ENCODE measurements around the gene BAZ2B.
"Not testable (repeated sequence)": the region's sequence is repeated elsewhere in the genome, so short reads cannot be mapped to it uniquely, and the experiment has no call there.

BAZ2B gene, protein sequence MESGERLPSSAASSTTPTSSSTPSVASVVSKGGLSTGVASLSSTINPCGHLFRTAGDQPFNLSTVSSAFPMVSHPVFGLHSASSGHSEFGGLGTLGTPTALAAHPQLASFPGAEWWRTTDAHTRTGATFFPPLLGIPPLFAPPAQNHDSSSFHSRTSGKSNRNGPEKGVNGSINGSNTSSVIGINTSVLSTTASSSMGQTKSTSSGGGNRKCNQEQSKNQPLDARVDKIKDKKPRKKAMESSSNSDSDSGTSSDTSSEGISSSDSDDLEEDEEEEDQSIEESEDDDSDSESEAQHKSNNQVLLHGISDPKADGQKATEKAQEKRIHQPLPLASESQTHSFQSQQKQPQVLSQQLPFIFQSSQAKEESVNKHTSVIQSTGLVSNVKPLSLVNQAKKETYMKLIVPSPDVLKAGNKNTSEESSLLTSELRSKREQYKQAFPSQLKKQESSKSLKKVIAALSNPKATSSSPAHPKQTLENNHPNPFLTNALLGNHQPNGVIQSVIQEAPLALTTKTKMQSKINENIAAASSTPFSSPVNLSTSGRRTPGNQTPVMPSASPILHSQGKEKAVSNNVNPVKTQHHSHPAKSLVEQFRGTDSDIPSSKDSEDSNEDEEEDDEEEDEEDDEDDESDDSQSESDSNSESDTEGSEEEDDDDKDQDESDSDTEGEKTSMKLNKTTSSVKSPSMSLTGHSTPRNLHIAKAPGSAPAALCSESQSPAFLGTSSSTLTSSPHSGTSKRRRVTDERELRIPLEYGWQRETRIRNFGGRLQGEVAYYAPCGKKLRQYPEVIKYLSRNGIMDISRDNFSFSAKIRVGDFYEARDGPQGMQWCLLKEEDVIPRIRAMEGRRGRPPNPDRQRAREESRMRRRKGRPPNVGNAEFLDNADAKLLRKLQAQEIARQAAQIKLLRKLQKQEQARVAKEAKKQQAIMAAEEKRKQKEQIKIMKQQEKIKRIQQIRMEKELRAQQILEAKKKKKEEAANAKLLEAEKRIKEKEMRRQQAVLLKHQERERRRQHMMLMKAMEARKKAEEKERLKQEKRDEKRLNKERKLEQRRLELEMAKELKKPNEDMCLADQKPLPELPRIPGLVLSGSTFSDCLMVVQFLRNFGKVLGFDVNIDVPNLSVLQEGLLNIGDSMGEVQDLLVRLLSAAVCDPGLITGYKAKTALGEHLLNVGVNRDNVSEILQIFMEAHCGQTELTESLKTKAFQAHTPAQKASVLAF (N-terminal part only)

DNA sequence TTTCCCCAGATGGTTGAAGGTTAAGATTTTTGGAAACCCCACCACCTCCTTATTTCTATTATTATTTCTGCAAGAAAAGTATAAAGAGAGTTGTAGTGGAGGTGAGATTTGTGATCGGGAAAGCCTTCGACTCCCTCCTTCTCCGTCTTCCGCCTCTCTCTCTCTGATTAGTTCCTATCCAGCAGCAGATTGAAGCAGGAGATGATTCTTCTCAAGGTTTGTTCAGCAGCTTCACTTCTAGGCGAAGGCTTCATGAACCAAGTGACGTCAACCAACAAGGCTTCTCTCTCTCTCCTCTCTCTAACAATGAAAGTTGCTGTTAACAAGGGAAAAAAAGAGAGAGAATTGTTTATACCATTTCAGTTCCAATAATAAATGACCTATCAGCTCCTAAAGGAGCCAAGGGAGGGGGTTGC, at the start of gene BAZ2B:
BAZ2B (minus strand) TSS at position 263 of the 416 bp plus-strand sequence. CDS start 137,829 bp downstream, outside the sequence.
- DNase-seq: peak; percentile 67

DNA sequence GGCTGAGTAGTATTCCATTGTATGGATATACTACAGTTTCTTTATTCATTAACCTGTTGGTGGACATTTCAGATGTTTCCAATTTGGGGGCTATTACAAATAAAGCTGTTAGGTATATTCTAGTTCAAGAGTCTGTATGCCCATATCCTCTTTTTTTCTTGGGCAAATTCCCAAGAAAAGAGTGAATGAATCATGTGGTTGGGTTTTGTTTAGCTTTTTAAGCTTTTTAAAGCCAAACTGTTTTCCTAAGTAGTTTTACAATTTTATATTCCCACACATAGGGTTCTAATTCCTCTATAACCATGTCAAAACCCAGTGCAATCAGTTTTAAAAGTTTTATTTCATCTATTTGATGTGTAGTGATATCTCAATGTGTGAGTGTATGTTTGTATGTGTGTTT, 44.9 kb upstream of the BAZ2B start:
- no peak for DNase-seq

DNA sequence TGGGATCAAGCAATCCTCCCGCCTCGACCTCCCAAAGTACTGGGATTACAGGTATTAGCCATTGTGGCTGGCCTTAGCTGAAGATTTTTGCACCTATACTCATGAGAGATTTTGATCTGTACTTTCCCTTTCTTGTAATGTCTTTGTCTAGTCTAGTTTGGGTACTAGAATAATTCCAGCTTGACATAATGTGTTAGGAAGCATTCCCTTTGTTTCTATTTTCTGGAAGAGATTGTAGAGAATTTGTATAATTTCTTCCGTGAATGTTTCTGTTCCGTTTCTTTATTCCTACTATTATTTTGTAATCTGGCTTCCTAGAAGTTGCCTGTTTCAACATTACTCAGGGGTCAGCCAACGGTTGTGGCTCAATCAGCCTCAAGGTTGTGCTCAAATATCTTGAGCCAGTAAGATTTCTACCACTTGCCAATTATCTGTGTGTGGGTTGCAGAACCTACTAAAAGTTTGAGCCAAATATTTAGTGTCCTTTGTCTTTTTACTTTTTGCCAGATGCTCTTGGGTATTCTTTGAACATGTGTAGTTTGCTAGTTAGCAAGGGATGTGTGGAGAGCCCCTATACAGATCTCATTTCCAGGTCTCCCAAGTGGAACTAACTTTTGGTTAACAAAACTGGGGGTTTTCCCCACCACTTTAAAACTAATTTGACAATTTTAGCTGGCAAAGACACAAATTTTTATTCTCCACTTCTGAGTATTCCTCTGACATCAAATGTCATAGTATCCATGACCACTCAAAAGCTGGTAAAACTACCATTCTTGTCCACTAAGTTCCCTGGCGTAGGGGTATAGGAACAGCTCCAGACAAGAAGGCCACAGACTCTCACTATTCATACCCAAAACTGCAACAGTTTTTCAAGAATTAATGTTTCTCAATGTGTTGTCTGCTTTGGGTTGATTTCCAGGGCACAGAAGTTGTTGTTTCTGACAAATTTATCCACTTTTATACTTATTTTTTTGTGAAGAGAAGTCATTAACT, 42.8 kb upstream of the BAZ2B start:
- no peak for DNase-seq

DNA sequence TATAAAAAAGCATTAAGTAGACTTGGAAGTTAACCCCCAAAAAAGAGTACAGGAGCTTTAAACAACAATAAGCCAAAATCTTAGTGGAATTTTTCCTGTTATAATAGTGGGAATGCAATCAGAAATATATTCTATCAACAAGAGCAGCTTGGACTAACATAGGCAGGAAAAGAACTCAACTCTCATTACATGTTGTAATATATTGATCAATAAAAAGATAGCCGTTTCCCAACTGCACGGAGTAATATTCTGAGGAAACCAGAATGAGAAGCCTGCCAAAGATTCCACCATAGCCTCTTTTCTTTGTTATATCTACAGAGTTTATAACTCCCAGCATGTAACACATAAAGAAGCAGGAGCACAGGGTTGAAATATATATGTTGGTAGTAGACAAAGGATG, 37.6 kb upstream of the BAZ2B start:
- no peak for DNase-seq

DNA sequence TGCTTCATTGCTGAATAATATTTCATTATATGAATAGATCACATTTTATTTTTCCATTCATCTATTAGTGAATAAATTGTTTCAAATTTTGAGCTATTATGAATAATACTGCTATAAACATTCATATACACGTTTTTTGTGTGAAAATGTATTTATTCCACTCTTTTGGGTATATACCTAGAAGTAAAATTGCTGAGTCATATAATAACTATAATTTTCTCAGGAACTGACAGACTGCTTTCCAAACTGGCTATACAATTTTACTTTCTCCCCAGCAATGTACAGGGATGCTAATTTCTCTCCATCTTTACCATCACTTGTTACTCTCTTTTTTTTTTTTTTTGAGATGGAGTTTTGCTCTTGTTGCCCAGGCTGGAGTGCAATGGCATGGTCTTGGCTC, 35.5 kb upstream of the BAZ2B start:
- DNase-seq: no peak

DNA sequence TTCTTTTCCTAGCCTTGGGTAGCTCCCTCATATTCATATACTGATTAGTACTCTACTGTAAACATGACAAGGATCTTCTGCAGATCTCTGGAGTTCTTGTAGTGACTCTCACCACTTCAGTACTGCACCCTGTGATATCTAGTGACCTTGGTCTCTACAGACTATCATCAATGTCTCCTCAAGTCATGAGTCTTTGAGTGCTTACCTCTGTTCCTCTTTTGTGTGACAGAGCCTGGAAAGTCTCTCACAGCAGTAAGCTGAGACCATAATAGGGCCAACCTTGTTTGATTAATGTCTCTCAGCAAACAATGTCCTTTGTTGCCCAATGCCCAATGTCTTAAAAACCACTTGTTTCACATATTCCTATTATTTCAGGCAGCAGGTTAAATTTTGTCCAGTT, 34.2 kb upstream of the BAZ2B start:
- DNase-seq: no peak

DNA sequence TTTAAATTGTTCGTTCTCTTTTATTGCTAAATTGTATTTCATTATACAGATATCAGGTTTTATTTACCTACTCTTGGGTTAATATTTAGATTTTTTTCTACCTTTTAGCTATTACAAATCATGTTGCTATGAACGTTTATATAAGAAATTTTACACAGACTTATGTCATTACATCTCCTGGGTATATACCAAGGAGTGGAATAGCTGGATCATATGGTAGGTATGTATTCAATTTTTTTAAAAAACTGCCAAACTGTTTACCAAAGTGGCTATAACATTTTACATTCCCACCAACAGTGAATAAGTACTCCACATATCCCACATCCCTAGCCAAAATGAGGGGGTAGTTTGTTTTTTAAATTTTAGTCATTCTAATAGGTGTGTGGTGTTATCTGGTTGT, 32.3 kb upstream of the BAZ2B start:
- no peak for DNase-seq

DNA sequence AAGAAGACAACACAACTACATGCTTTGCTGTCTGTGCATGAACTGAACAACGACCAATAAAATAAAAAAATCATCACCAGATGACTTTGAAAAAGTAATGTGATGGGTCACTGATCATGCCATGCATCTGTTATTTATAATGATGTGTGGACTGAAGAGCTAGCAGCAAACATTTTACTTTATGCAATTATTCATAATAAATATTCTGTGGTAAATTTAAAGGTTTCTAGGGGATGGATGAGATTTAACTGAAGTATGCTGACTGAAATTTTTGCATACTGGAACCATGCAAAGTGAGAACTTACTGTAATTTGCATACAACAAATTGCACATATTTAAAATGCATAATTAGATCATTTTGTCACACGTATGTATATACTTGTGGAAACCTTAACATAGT, 31.3 kb upstream of the BAZ2B start:
- DNase-seq: no peak

DNA sequence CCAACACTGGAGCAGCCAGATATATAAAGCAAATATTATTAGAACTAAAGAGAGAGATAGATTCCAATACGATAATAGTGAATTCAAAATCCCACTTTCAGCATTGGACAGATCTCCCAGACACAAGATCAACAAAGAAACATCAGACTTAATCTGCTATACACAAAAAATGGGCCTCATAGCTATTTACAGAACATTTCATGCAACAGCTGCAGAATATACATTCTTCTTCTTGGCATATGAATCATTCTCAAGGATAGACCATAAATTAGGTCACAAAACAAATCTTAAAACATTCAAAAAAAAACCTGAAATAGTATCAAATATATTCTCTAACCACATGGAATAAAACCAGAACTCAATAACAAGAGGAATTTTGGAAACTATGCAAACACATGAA, 23.8 kb upstream of the BAZ2B start:
- DNase-seq: no peak

DNA sequence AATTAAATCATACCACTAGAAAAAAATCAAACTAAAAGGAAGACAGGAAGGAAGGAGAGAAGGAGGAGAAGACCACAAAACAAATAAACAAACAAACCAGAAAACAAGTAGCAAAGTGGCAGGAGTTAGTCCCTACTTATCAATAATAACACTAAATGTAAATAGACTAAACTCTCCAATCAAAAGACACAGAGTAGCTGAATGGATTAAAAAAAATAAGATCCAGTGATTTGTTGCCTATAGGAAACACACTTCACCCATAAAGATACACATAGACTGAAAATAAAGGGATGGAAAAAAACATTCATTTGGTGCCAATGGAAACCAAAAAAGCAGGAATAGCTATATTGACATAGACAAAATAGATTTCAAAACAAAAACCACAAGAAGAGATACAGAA, 23.4 kb upstream of the BAZ2B start:
- DNase-seq: no peak

DNA sequence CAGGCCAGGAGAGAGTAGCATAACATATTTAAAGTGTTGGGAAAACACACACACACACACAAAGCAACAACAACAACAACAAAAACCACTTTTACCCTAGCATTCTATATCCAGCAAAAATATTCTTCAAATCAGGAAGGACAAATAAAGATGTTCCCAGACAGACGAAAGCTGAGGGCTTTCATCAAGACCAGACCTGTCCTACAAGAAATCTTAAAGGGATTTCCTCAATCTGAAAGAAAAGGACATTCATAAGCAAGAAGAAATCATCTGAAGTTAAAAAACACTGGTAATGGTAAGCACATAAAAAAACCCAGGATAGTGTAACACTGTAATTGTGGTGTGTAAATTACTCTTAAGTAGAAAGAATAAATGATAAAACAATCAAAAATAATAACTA, 22.7 kb upstream of the BAZ2B start:
- DNase-seq: no peak

DNA sequence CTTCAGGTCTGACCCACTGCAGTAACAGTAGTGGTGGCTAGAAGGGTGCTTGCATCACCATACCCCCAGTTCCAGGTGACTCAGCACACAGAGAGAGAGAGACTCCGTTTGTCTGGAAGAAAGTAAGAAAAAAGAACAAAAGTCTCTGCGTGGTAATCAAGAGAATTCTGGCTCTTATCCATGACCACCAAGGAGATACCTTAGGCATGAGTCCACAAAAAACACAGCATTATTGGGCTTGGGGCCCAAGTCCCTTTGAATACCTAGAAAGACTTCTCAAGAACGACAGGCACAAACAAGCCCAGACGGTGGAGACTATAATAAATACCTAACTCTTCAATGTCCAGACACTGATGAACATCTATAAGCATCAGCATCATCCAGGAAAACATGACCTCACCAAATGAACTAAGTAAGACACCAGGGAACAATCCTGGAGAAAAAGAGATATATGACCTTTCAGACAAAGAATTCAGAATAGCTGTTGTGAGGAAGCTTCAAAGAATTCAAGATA, 21.7 kb upstream of the BAZ2B start:
- no peak for DNase-seq

DNA sequence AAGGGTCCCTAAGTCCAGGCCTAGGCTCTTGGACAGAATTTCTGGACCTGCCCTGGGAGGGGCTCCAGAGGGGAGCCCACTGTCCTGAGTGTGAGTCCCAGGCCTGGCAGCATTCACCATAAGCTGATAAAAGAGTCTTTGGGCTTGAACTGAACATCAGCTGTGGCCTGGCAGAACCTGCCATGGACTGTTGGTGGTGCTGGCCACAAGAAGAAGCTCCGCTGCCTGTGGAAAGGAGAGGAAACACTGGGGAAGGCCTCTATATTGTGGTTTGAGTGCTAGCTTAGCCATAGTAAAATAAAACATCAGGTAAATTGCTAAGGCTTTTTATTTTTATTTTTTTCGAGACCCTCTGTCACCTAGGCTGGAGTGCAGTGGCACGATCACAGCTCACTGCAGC, 20.9 kb upstream of the BAZ2B start:
- no peak for DNase-seq

DNA sequence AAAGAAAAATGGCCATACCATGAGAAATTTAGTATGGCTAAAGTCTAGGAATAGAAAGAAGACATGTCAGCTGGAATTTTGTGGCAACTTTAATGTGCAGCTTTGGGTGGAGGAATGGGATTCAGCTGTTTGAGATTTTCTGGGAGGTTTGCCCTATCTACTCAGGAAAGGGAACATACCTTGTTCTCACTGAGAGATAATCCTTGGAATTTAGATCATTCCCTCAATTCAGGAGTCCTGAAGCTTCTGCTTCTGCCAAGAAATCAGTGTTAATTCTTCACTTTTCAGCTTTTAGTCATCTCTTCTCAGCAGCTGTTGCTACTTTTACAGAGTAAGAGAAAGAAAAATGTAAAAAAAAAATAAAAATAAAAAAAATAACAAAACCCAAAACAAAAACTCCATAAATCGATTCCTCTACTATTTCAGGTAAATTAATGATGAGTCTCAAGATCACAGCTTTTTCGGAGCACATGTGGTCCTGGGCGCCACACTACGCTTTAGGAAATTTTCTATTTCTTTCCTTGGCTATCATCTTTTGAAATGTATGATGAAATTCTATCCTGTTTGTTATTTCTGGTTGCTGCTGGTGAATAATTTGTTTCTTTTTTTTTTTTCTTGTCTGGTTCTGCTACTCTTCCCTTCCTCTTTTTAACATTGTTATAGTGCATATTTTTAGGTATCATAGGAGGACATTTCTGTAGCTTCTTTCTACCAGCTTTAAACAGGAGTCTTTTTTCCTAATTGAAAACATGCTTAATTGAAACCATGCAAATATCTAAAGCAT, 18.9 kb upstream of the BAZ2B start:
- DNase-seq: no peak

DNA sequence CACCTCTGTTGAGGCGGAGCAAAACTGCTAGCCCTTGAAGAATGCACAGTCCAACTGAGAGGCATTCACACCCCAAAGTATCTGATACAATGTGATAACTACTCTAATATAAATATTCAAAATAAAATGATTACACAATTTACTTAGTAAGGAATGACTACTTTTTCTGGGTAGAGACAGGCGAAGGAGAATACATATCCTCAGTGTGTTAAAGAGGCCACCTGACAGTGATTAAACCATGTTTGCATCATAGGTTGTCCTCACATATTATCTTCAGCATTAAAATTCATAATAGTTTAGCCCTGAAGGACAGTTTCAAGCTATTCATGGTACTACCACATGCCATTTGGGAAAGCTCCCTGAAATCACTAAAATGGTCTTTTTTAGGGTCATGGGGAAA, 16.9 kb upstream of the BAZ2B start:
- DNase-seq: no peak

DNA sequence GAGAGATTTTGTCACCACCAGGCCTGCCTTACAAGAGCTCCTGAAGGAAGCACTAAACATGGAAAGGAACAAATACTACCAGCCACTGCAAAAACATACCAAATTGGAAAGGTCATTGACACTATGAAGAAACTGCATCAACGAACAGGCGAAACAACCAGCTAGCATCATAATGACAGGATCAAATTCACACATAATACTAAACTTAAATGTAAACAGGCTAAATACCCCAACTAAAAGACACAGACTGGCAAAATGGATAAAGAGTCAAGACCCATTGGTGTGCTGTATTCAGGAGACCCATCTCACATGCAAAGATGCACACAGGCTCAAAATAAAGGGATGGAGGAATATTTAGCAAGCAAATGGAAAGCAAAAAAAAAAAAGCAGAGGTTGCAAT, 9.3 kb upstream of the BAZ2B start:
- not testable (repeated sequence) for DNase-seq

DNA sequence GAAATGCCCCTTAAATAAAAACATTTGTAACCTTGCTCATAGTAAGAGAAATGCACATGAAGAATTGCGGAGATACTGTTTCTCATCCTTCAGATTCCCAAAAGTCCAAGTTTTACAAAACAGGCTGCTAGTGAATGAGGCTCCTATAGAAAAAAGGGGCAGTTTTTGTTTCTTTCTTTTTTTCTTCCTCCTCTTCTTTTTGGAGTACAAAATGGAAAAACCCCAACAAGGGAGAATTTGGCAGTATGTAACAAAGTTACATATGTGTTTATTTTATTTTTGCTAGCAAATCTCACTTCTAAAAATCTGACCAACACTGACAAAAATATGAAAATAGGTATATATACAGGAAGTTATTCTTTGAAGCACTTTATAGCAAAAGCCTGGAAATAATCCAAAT, 7.1 kb upstream of the BAZ2B start:
- no peak for DNase-seq

DNA sequence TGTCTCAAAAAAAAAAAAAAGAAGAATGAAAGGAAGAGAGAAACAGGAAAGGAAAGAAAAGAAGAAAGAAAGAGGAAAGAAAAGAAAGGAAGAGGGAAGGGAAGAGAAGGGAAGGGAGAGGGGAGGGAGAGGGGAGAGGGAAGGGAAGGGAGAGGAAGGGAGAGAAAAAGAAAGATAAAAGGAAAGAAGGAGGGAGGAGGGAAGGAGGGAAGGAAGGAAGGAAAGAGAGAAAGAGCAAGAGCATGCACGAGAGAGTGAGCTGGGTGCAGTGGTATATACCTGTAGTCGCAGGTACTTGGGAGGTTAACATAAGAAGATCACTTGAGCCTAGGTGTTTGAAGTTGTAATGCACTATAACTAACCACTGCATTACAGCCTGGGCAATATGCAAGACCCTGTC, 6.6 kb upstream of the BAZ2B start:
- no peak for DNase-seq

DNA sequence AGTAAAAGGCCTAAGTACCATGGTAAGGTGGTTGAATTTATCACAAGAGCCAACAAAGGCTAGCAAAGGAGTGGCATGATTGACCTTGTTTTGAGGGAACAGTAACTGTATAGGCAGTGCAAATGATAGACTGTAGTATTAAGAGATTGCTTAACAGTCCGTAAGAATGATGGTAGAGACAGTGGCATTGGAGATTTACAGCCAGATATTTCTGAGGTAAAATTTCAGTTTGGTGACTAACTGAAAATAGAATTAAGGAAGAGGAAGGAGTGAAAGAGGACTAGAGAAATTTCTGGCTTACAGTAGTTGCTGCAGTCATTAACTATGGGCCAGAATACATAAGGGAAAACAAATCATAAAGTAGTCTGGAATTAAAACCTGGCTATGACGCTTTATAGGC, 4.4 kb upstream of the BAZ2B start:
- no peak for DNase-seq

DNA sequence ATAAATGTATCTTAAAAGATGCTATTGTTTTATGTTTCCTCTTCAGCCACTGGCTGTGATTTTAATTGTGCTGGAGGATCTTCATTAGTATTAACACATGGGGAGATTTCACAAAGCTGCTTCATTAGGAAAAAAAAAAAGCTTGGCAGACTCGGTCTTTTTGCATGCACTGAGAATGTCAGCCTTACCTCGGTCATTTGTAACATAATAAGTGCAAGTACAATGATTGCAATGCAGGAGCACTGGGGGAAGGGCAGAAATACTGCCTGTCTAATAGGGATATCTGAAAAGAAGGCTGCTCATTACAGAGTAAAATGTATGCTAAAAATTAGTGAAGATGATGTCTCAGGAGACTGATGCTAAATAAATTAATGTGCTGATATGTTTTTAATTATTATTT, 1.3 kb upstream of the BAZ2B start:
- DNase-seq: no peak

DNA sequence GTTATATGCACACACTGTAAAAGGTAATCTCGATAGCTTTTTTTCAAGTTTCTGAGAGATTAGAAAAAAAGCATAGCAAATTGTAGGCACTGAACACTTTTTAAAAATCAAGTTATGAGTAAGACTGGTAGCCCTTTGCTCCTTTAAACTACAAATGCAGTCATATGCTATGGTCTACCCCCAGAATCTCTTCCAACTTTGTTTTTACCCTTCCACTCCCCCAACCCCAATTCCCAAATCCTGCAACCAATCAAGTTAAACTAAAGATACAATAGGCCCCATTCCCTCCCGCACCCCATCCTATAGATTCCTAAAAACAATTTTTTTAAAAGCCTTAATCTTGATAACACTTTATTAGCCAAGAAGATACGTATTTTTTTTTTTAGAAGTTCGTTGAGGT, 752 bp upstream of the BAZ2B start:
- DNase-seq: no peak
